Activated naive CD4-positive, alpha-beta T cell treated with anti-CD3 and anti-CD28 coated beads, Interleukin-2, amount 50 U/mL, for 72 hours (primary cell): ENCODE results near the gene S100A12. TPM values are rescaled to one million over a fixed set of nuclear protein-coding genes. Genes with fewer than 3 reads are reported as not detected.

Experiments used
- ATAC-seq, 2 donors: fragments of 150-1000 bp; cut with Tn5 transposase; 2 replicates each; pipeline ENCODE4 v1.10.0; 2021; ENCODE audit warnings: mild to moderate bottlenecking in 2 of 2, moderate library complexity in 2 of 2
- DNase-seq, 2 donors: peaks; one replicate each; pipeline ENCODE4 v3.0.0; 2021 to 2022; ENCODE audit warnings: low spot score in 2 of 2
- H3K27ac Mint-ChIP-seq, 2 donors: one replicate each; pipeline ENCODE4 v1.8.0; 2022; ENCODE audit warnings: mild to moderate bottlenecking in 2 of 2, mixed read lengths in 2 of 2
- H3K36me3 Mint-ChIP-seq, 2 donors: one replicate each; pipeline ENCODE4 v1.8.0; 2022; ENCODE audit warnings: mixed read lengths in 2 of 2
- H3K9me3 Mint-ChIP-seq, 2 donors: one replicate each; pipeline ENCODE4 v1.8.0; 2022; ENCODE audit warnings: mixed read lengths in 2 of 2
- total RNA-seq, 2 donors: library from RNA; stranded (reverse); gene quantifications; one replicate each; pipeline ENCODE4 v1.2.3, GENCODE V29; 2022

The S100A12 gene
- total RNA-seq, 2 donors from 2014 or later: not detected

DNA sequence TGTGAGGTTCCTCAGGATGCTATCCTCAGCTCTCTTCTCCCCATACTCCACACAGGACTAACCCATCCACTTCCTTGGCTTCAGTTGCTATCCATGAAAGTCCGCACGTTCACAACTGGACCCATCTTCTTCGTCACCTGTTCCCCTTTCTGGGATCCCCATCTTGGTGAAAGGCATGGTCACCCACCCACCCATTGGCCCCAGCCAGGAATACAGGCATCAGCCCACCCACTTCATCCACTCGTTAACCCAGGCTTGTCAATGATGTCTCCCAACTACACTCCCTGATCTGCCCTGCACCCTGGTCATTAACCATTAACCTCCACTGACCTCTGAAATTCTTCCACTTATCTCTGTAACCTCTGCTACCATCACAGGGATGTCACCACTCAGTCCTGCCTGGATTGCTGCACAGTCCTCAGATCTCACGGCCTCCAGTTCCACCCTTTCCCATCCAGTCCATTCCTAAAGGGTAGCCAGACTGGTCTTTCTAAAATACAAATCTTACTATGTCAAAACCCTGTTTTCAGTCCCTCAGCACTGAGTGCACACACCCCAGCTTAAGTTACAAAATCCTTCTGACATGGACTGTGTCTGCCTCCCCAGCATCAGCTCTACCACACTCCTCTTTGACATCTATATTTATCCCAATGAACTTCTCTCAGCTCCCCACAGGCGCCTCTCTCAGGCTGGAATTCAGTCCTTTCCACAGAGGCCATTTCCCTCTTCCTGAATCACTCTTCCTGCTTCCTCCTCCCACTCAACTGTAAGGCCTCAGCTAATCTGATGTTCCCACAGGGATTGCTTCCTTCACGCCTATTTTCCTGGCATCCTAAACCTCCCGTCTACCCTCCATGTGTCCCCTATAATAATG lies 37.2 kb downstream of the S100A12 start:
- Mint-ChIP-seq H3K27ac (peak overlapping the region in 1 of 2 donors; percentile 7), H3K9me3 (peaks cover 0 to 8% of the 10 kb centered on the region in 2 donors), H3K36me3 (no peaks in the 10 kb centered on the region)
- DNase-seq: no peak
- no peak for ATAC-seq

DNA sequence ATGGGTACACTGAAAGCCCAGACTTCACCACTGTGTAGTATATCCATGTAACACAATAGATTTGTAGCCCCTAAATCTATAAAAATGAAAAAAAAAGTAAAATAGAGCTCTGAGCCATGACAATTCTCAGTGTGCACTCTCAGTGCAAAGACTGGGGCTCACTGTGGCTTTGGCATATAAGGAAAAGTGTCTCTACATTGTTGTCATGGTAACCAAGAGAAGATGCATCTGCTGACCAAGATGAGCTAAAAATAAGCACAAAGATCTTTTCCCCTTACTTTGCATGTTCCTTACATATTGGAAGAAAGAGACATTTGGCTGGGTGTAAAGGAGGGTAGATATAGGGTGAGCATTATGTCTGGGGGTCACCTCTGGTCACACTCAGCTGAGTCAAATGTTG lies 38.8 kb downstream of the S100A12 start:
- ATAC-seq: no peak
- Mint-ChIP-seq H3K9me3 (peaks cover 6 to 8% of the 10 kb centered on the region in 2 donors), H3K36me3 (peaks cover 0 to 6% of the 10 kb centered on the region in 2 donors), H3K27ac (no peak overlapping the region)
- no peak for DNase-seq

DNA sequence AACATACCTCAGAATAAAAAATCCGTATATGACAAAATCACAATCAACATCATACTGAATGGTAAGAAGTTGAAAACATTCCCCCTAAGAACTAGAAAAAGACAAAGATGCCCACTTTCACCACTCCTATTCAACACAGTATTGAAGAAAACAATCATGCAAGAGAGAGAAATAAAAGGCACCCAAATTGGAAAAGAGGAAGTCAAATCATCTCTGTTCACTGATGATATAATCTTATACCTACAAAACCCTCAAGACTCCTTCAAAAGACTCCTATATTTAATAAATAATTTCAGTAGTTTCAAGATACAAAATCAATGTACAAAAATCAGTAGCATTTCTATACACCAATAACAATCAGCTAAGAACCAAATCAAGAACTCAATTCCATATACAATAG lies 41.5 kb downstream of the S100A12 start:
- no peak overlapping the region for H3K27ac Mint-ChIP-seq
- peaks cover 0 to 19% of the 10 kb centered on the region in 2 donors for H3K36me3 Mint-ChIP-seq
- DNase-seq (no peak), ATAC-seq (no peak)
- H3K9me3 Mint-ChIP-seq: peaks cover 15 to 23% of the 10 kb centered on the region in 2 donors

DNA sequence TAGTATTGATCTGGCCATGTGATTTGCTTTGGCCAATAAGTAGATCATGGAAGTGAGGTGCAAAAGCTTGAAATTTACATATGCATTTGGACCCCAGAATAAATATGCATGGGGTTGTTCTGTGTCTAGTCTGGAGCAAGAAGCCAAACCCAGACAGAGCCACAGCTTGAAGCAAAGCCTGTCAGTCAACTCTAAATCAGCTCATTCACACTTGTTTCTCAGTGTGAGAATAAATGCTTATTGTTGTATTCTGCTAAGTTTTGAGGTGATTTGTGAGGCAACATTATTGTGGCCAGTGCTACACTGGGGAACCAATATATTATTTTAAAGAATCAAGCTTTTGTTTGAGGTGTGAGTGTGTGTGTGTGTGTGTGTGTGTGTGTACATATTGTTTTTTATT lies 50.5 kb downstream of the S100A12 start:
- H3K27ac Mint-ChIP-seq: no peak overlapping the region
- H3K36me3 Mint-ChIP-seq: peaks cover 4 to 11% of the 10 kb centered on the region in 2 donors
- ATAC-seq (no peak), DNase-seq (no peak)
- peaks cover 12 to 30% of the 10 kb centered on the region in 2 donors for H3K9me3 Mint-ChIP-seq

Other genes starting within 250 kb of the S100A12 start
- not detected for gene SPRR2G, start 224.7 kb downstream of the S100A12 start, total RNA-seq
- not detected for gene LELP1, start 172.2 kb downstream of the S100A12 start, total RNA-seq
- not detected for gene PRR9, start 158.0 kb downstream of the S100A12 start, total RNA-seq
- not detected for gene LORICRIN, start 115.9 kb downstream of the S100A12 start, total RNA-seq
- not detected for gene PGLYRP3, start 62.7 kb downstream of the S100A12 start, total RNA-seq
- not detected for gene PGLYRP4, start 26.8 kb downstream of the S100A12 start, total RNA-seq
- 1 to 10 TPM in 1 of 2 donors, under 1 TPM in 1; 0.73 to 1.4 TPM for gene S100A9, start 17.8 kb downstream of the S100A12 start, total RNA-seq
- gene S100A8, start 15.5 kb upstream of the S100A12 start, total RNA-seq: not detected
- gene S100A7A, start 40.9 kb upstream of the S100A12 start, total RNA-seq: not detected
- not detected for gene S100A7, start 85.0 kb upstream of the S100A12 start, total RNA-seq
- 100 to 1,000 TPM; 260 to 445 TPM for gene S100A6, start 160.4 kb upstream of the S100A12 start, total RNA-seq
- gene S100A5, start 165.3 kb upstream of the S100A12 start, total RNA-seq: 1 to 10 TPM; 2.0 to 3.9 TPM
- 100 to 1,000 TPM; 186 to 368 TPM for gene S100A4, start 170.2 kb upstream of the S100A12 start, total RNA-seq
- gene S100A3, start 173.6 kb upstream of the S100A12 start, total RNA-seq: not detected
- 1 to 10 TPM; 1.0 to 7.8 TPM for gene S100A2, start 190.2 kb upstream of the S100A12 start, total RNA-seq
- not detected for gene S100A16, start 237.5 kb upstream of the S100A12 start, total RNA-seq
- gene S100A14, start 240.7 kb upstream of the S100A12 start, total RNA-seq: not detected